GM12878 (cell line): Measurements from ENCODE around the gene ZNF644. TPM values are rescaled to one million over a fixed set of nuclear protein-coding genes. Genes with fewer than 3 reads are reported as not detected.

Source experiments
- ATAC-seq: fragments of 200-7000 bp; cut with Tn5 transposase; 3 replicates; pipeline ENCODE4 v1.9.1; 2020; ENCODE audit warnings: mild to moderate bottlenecking, moderate library complexity
- BruUV-seq: library from RNA; stranded (reverse); fragments of 400-500 nt; replicated peaks from 2 replicates; lab custom pipeline; 2021; lab: Mats Ljungman, UMichigan
- CTCF ChIA-PET: fragments of 300-600 bp; sonication (Branson Sonifier 250); formaldehyde crosslinking; extraction: SDS; loops from one replicate; lab custom pipeline; 2021; ENCODE audit warnings: inconsistent platforms; lab: Yijun Ruan, JAX
- POLR2A ChIA-PET: fragments of 350-600 bp; formaldehyde crosslinking; extraction: SDS; loops from one replicate; lab custom pipeline; 2021; ENCODE audit warnings: inconsistent platforms; lab: Charles Lee
- RAD21 ChIA-PET: fragments of 300-600 bp; sonication (Branson Sonifier 250); formaldehyde crosslinking; loops from one replicate; lab custom pipeline; 2023; ENCODE audit warnings: antibody characterized with exemption; ENCODE audit not compliant: unreplicated experiment; lab: Charles Lee
- SMC1A ChIA-PET: fragments of 300-600 bp; sonication (Branson Sonifier 250); formaldehyde crosslinking; loops from one replicate; lab custom pipeline; 2023; ENCODE audit not compliant: unreplicated experiment, uncharacterized antibody; lab: Charles Lee
- DNase-seq: peaks from one replicate; pipeline ENCODE4 v3.0.0-alpha.2; 2011; ENCODE audit warnings: low read depth, low spot score
- FAIRE-seq: peaks from 3 replicates; lab custom pipeline; 2011; peaks lifted over from hg19 to GRCh38; lab: Jason Lieb, UNC
- H2AFZ ChIP-seq: 2 replicates; pipeline ENCODE4 v1.6.0; 2011; ENCODE audit warnings: low read depth, low read length, control low read depth; ENCODE audit not compliant: control insufficient read depth
- H3K27ac ChIP-seq: 2 replicates; pipeline ENCODE4 v1.5.1; 2011; ENCODE audit warnings: control low read depth; ENCODE audit not compliant: control insufficient read depth, insufficient read depth
- H3K27me3 ChIP-seq, 2 experiments: replicated peaks in 1 of 2; 2 replicates each; pipeline versions ENCODE4 v1.6.0 to v1.6.1; 2011; ENCODE audit warnings: low read length in 1 of 2; ENCODE audit not compliant: control insufficient read depth in 2 of 2, insufficient read depth in 2 of 2
- H3K36me3 ChIP-seq, 2 experiments: 2 replicates each; pipeline ENCODE4 v1.5.1; 2011; ENCODE audit warnings: low read length in 1 of 2; ENCODE audit not compliant: control insufficient read depth in 2 of 2, insufficient read depth in 2 of 2
- H3K4me1 ChIP-seq: 2 replicates; pipeline ENCODE4 v1.6.1; 2011; ENCODE audit warnings: mild to moderate bottlenecking, low read length, moderate library complexity, mixed read lengths; ENCODE audit not compliant: control insufficient read depth, insufficient read depth
- H3K4me2 ChIP-seq: 2 replicates; pipeline ENCODE4 v1.6.0; 2011; ENCODE audit warnings: control low read depth; ENCODE audit not compliant: control insufficient read depth, insufficient read depth
- H3K4me3 ChIP-seq: fragments of 200-600 bp; sonication (generic); 2 replicates; pipeline ENCODE4 v1.5.1; 2016
- H3K79me2 ChIP-seq: 2 replicates; pipeline ENCODE4 v1.6.0; 2011; ENCODE audit warnings: low read length; ENCODE audit not compliant: control insufficient read depth, insufficient read depth
- H3K9ac ChIP-seq: 2 replicates; pipeline ENCODE4 v1.8.0; 2011; ENCODE audit warnings: low read length, control low read depth, mixed read lengths; ENCODE audit not compliant: control insufficient read depth, insufficient read depth
- H3K9me3 ChIP-seq: replicated peaks from 3 replicates; pipeline ENCODE4 v1.5.1; 2011; ENCODE audit warnings: mild to moderate bottlenecking, low read length; ENCODE audit not compliant: control insufficient read depth, insufficient read depth
- H4K20me1 ChIP-seq: 2 replicates; pipeline ENCODE4 v1.6.0; 2011; ENCODE audit not compliant: control insufficient read depth, insufficient read depth
- BCLAF1 ChIP-seq: fragments of 450-650 bp; IDR thresholded peaks from 2 replicates; pipeline ENCODE4 v1.6.1; 2017; ENCODE audit warnings: antibody characterized with exemption, mild to moderate bottlenecking, moderate library complexity
- CBX5 ChIP-seq: sonication (generic); IDR thresholded peaks from 2 replicates; pipeline ENCODE4 v1.6.1; 2016; ENCODE audit warnings: low read depth, moderate library complexity, mild to moderate bottlenecking, inconsistent platforms
- CHD2 ChIP-seq: IDR thresholded peaks from 2 replicates; pipeline ENCODE4 v1.6.1; 2011; ENCODE audit warnings: low read depth, low read length, improper control_type of control experiment, borderline replicate concordance
- E2F4 ChIP-seq: IDR thresholded peaks from 2 replicates; pipeline ENCODE4 v1.6.1; 2012; ENCODE audit warnings: low read depth, low read length, improper control_type of control experiment
- EP300 ChIP-seq, 2 experiments: fragments of 150-350 bp in 1 of 2; IDR thresholded peaks; 2 replicates each; pipeline ENCODE4 v1.6.1; 2011 to 2012; ENCODE audit warnings: low read depth in 2 of 2, low read length in 2 of 2, borderline replicate concordance in 1 of 2, improper control_type of control experiment in 1 of 2, inconsistent platforms in 1 of 2; ENCODE audit not compliant: control insufficient read depth in 1 of 2
- GABPA ChIP-seq: IDR thresholded peaks from 2 replicates; pipeline ENCODE4 v1.6.1; 2014; ENCODE audit warnings: antibody characterized with exemption, low read depth, mild to moderate bottlenecking, inconsistent platforms
- HDAC2 ChIP-seq: fragments of 200-600 bp; sonication (generic); IDR thresholded peaks from 2 replicates; pipeline ENCODE4 v1.6.1; 2017
- HDAC6 ChIP-seq: fragments of 200-600 bp; sonication (generic); IDR thresholded peaks from one replicate; pipeline ENCODE4 v1.8.0; 2017; ENCODE audit warnings: antibody characterized with exemption; ENCODE audit not compliant: unreplicated experiment
- IKZF1 ChIP-seq: fragments of 450-650 bp; conservative IDR thresholded peaks from 2 replicates; pipeline ENCODE4 v1.6.1; 2017; ENCODE audit warnings: antibody characterized with exemption, mild to moderate bottlenecking
- IKZF2 ChIP-seq, 2 experiments: fragments of 450-650 bp; IDR thresholded peaks; 2 replicates each; pipeline ENCODE4 v1.6.1; 2017; ENCODE audit warnings: mild to moderate bottlenecking in 2 of 2, moderate library complexity in 2 of 2
- IRF3 ChIP-seq: fragments of 450-650 bp; IDR thresholded peaks from 2 replicates; pipeline ENCODE4 v1.6.1; 2014; ENCODE audit warnings: mild to moderate bottlenecking
- IRF4 ChIP-seq: IDR thresholded peaks from 2 replicates; pipeline ENCODE4 v1.6.1; 2011; ENCODE audit warnings: low read depth, low read length
- JUNB ChIP-seq: IDR thresholded peaks from 2 replicates; pipeline ENCODE4 v1.6.1; 2016; ENCODE audit warnings: antibody characterized with exemption, mild to moderate bottlenecking
- MLLT1 ChIP-seq: fragments of 450-650 bp; IDR thresholded peaks from 2 replicates; pipeline ENCODE4 v1.6.1; 2016; ENCODE audit warnings: mild to moderate bottlenecking
- POLR2A ChIP-seq: IDR thresholded peaks from 2 replicates; pipeline ENCODE4 v1.6.1; 2011; ENCODE audit warnings: low read depth, mild to moderate bottlenecking, low read length
- POLR2AphosphoS5 ChIP-seq: IDR thresholded peaks from 2 replicates; pipeline ENCODE4 v1.6.1; 2011; ENCODE audit warnings: mild to moderate bottlenecking, low read length, inconsistent platforms
- RELA ChIP-seq: fragments of 450-650 bp; IDR thresholded peaks from 2 replicates; pipeline ENCODE4 v1.8.0; 2014; ENCODE audit warnings: borderline replicate concordance; ENCODE audit not compliant: partially characterized antibody
- RUNX3 ChIP-seq: IDR thresholded peaks from 2 replicates; pipeline ENCODE4 v1.6.1; 2012; ENCODE audit warnings: low read length, inconsistent platforms
- in situ Hi-C: fragments of 300-500 bp; cut with MboI; formaldehyde crosslinking; loops from 9 replicates; pipeline ENCODE4 v1.14.3; 2018; ENCODE audit warnings: mixed read lengths
- intact Hi-C: fragments of 100-400 bp; cut with micrococcal nuclease; formaldehyde crosslinking; loops from one replicate; pipeline ENCODE4 v1.14.2; 2022; ENCODE audit not compliant: unreplicated experiment
- polyA plus RNA-seq, 11 experiments: library from polyadenylated mRNA; depleted of rRNA in 4 of 11; unstranded in 6 of 11; stranded (reverse) in 5 of 11; fragments of >200 nt; fragmentation: Nextera tagmentation in 4 of 11; fragmentation: Illumina TruSeq in 1 of 11; extraction: Ambion mirVana in 4 of 11; extraction: Trizol in 1 of 11; gene quantifications; 1 replicate in 1 of 11; 2 replicates in 10 of 11; pipeline versions ENCODE4 v1.2.1 to v1.2.3, GENCODE V29; 2011 to 2016; ENCODE audit warnings: inconsistent platforms in 2 of 11, missing spikeins in 2 of 11, low read depth in 1 of 11
- total RNA-seq, 4 experiments: library from RNA; depleted of rRNA in 3 of 4; stranded (reverse); fragments of >200 nt in 3 of 4; fragmentation: Illumina TruSeq in 1 of 4; extraction: Trizol in 1 of 4; gene quantifications; 2 replicates each; pipeline versions ENCODE4 v1.2.1 to v1.2.3, GENCODE V29; 2013 to 2021

The ZNF644 gene
- total and polyA plus RNA-seq, 10 of the 15 experiments (the other 5 are each of a cell fraction or from before 2014, with no cell fraction given): 17.7 to 55.3 (median 29.5) TPM

- ChIA-PET SMC1A (interaction anchor here (2.3 to 3.7 kb wide), 3 partner anchors 12 to 16 kb away, joined by 6 to 17 read pairs (median 8); no protein-coding TSS in a partner anchor), POLR2A (no interaction called here), RAD21 (no interaction called here), CTCF (interaction anchor here (3.1 kb wide), 1 partner anchor 10 kb away, joined by 12 read pairs; no protein-coding TSS in a partner anchor)
- intact Hi-C loops (loop anchor here (10.0 kb wide), 1 partner anchor 57 kb away; no protein-coding TSS in a partner anchor), in situ Hi-C loops (no loop called here)
- FAIRE-seq (no peak), DNase-seq (no peak), ATAC-seq (no peak)
- peaks cover 82% of the 10 kb centered on the region for H3K79me2 ChIP-seq
- H3K4me2 ChIP-seq: no peak overlapping the region
- no peaks in the 10 kb centered on the region for H3K4me1 ChIP-seq
- no peaks in the 10 kb centered on the region for H3K27me3 ChIP-seq
- H3K9ac ChIP-seq: no peak overlapping the region
- no peaks in the 10 kb centered on the region; the same call in 1 of the 2 replicates for H4K20me1 ChIP-seq
- H3K36me3 ChIP-seq: peaks cover 0 to 5% of the 10 kb centered on the region in 2 experiments; a peak in 1 of 4 replicates
- no peak overlapping the region for H3K4me3 ChIP-seq
- no peak overlapping the region for H2AFZ ChIP-seq
- peaks cover 10% of the 10 kb centered on the region for H3K9me3 ChIP-seq
- no TSS peak for BruUV-seq
- TF ChIP-seq MLLT1: no peak
- TF ChIP-seq EP300 (IDR thresholded peaks at IDR 0.05; ENCODE audit: borderline replicate concordance in 1 of 2, control insufficient read depth in 1 of 2, low read depth in 2 of 2, low read length in 2 of 2): no peak
- TF ChIP-seq IKZF2 (IDR thresholded peaks at IDR 0.05): no peak
- TF ChIP-seq RELA: no peak
- TF ChIP-seq GABPA: no peak
- TF ChIP-seq IRF4: no peak
- no peak for TF ChIP-seq RUNX3
- TF ChIP-seq CBX5: no peak
- TF ChIP-seq POLR2A: no peak
- TF ChIP-seq JUNB: no peak
- no peak for TF ChIP-seq IRF3
- TF ChIP-seq HDAC2: no peak
- no peak for TF ChIP-seq E2F4
- no peak for TF ChIP-seq POLR2AphosphoS5
- no peak for TF ChIP-seq CHD2
- TF ChIP-seq HDAC6: no peak
- TF ChIP-seq BCLAF1: no peak
- no peak for TF ChIP-seq IKZF1
- H3K27ac ChIP-seq: no peak overlapping the region
These were observed 14.0 kb downstream of the ZNF644 start for GRCh38 chr1:91007827-91008226.
